HG02642 (cell line): ENCODE results near the gene PTPRD.

ENCODE experiments used
- ATAC-seq: cut with Tn5 transposase; IDR thresholded peaks from one replicate; pipeline ENCODE4 v1.9.1; 2021; ENCODE audit warnings: mild to moderate bottlenecking; ENCODE audit not compliant: unreplicated experiment, poor library complexity

The PTPRD gene

DNA sequence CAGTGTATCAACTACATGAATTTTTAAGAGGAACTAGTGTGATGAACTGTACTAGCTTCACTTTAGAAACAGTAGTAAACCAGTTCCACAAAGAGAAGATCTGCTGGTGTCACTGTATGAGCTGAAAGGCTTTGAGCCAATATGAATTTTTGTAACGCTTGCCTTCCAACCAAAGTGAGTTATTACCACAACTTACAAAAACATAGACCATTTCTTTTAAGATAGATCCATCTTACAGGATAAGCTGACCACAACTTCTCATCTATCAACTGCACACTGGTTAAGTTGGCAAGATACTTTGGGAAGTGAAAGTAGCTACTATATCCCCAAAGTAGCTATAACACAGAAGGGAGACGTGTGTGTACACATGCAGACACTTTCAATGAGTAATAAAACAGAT, 1963.6 kb downstream of the PTPRD start:
- no peak for ATAC-seq

DNA sequence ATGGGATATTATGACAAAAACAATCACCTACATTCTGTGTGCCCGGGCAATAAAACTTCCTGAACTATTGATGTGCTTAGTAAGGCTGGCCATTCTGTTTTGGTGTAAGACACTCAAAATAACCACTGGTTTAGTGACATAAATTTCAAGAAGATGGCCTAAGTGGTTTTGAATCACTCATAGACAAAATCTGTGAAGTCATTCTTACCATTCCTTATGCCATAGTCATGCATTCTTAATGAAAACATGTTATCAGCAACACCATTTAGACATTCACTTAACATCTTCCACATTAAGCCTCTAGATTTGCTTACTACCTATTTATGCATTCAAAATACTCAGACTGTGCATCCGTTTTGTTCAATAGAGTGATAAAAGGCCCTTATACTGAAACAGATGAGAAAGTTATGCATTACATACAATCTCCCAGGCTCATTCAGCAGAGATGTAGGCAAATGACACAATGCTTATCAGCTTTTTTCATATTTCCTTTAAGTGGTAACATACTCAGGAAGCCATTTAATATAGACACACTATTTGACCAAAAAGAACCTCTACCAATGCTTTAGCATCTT, 1964.4 kb downstream of the PTPRD start:
- ATAC-seq: no peak

DNA sequence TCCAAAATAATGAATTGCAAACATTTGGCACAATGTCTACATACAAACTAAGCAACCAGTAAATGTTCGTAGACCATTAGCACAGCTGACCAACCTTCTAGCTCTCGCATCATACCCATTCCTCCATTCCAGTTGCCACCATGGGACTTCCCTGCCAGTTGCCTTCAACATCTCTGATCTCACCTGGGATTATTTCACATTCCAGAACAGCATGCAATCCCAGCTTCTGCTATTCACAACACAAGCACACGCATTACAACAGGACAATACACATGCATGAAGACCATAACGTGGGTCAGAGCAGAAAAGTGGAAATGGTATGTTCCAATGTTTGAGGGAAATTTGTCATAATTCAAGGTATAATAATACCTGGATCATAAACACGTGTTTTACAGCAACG, 1965.0 kb downstream of the PTPRD start:
- no peak for ATAC-seq

DNA sequence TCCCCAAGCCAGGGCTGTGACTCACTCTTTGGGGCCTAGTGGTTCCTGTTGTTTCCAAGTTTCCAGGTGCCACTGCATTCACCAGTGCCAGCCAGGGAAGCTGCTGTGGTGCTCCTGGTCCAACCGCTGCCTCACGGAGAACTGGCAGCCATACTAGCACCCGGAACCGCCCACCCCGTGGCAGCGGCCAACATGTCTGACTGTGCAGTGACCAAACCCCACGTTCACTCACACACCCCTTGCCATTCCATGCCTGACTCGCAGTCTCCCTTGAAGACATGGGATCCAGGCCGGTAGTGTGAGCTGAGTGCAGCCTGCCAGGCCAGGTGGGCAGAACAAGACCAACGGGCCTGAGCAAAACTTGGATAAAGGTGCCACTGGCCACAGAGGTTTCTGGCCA, 1968.2 kb downstream of the PTPRD start:
- ATAC-seq: no peak

DNA sequence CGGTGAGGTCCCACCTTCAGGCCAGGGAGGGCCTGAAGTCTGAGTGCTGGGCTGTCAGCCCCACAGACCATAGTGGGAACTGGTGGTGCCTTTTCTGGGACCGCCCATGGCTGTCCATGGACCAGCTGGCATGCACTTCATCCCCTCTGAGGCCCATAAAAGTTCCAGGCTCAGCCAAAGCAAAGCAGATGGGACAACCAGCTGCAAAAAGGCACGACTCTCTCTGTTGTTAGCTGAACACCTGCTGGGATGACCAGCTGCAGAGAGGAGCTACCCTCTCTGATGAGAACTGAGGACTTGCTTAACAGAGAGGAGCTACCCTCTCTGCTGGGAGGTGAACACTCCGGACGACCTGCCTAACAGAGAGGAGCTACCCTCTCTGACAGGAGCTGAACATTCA, 1968.9 kb downstream of the PTPRD start:
- no peak for ATAC-seq

DNA sequence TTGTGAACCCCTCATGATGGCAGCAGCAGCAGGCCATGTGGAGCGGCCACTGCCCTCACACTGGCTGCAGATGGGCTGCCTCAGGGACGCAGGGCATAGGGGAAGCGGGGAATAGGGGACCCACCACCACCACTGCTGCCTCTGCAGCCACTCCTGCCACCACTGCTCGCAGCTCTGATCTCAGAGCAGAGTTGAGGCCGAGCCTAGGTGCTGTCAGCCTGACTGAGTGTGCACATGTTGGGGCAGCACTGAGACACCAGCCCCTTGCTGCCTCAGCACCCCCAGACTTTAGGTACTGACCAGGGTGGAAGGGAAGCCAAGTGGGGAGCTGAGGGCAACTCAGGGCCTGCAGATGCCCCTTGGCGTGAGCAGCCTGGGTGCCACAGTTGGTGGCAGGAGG, 1969.3 kb downstream of the PTPRD start:
- no peak for ATAC-seq

DNA sequence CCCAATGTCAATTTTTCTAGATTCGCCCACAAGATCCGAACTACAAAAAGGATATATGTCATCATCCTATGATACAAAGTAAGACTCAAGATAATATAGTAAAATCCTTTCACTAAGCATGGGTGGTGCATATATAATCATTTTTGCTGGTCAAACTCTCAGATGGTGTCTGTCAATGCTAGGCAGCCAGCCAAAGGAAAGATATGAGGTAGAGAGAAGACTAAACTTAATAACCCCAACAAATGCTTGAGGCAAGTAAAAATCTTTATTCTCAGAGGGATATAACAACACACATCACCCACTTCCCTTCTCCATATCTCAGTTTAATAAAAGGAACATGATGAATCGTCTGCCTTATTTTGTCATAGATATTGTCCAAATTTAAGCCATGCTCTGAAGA, 1972.0 kb downstream of the PTPRD start:
- ATAC-seq: no peak

DNA sequence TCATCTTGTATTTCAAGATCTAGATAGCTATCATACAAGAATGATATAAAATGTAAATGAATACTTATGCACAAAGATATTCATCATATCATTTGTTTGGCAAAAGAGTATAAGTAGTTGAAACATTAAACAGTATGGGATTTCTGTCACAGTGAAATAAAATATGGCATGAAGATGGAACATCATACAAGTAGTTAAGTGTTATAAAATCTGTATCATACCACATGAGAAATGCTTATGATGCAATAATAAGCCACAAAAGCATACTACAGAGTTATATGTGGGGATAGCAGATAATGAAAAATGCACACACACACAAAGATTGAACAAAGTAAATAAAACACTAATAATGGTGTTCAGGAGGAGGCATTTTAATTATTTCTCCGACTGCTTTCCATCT, 1975.2 kb downstream of the PTPRD start:
- ATAC-seq: no peak

DNA sequence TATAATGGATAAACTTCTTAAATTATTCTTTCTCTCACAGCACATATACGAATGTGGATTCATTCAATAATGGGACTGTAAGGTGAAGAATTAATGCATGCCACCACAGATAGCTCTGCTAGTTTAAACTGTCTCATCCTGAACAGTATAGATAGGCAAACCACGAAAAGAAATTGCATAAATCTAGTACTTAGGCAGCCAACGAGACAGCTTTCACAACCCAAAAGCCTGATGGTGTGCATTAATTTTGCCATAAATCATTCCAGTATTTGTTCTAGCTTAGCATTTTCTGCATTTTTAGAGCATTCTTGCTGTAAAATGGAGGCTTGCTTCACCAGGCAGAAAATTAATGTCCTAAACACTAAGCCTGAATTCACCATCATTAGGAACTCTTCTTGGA, 1979.0 kb downstream of the PTPRD start:
- ATAC-seq: no peak

DNA sequence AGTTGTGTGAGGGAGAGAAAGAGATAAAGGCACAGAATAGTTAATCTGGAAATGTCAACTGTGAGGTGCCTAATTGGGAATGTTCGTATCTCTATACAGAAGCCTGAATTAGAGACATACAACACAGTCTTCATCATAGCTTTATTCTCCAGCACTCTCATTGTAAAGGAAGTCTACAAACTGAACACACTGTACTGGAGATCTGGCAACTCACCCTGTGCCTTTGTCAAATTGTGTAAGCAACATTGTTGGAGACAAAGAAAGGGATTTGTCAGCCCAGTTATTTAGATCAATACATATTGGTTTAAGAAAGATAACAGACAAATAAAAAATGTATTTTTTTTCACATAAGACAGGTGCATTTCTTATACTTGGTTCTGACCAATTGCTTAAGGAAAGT, 1980.3 kb downstream of the PTPRD start:
- no peak for ATAC-seq

DNA sequence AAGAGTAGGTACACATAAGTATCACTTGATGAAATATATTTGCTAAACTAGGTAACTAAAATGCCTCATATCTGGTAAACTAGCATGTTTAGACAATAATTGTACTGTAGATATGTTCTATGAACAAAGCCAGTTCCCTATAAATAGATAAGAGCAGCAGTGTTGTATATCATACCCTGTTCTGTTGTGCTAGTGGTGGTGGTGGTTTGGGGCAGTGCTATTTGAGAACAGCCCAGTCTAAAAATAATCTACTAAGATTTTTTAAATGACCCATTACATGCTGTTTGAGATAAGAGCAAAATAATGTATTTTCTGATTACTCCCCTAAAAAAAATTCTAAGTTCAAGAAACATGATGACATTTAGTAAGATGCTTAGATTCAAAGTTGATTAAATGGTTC, 1984.0 kb downstream of the PTPRD start:
- ATAC-seq: no peak

DNA sequence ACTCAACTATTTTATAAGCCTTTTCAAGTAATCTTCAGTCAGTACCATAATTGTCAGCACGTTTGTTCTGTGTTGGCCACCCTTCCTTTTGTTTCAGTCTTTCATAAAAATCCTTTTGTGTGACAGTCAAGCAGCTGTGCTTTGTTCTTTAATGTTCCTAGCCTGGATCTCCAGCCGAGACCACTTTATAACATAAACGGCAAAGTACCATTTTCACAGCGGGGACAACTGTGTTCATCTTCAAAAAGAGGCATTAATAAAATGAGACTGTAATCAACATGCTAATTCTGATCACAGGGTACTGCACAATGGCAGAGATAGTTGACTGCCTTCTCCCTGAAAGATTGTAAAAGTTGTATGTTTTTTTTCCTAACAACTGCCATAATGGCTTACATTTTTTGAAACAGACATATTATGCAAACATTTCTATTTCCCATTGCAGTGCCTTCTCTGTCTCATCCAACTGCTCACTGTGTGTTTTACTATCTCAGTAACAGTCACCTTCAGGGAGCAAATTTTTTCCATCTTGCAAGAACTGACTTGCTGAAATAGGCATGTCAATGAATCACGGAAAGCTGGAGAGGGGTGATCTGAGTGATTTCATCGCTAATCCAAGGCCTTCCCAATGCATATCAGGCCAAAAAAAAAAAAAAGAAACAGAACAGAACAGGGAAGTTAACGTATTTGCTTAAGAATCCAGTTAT, 1984.7 kb downstream of the PTPRD start:
- ATAC-seq: no peak

DNA sequence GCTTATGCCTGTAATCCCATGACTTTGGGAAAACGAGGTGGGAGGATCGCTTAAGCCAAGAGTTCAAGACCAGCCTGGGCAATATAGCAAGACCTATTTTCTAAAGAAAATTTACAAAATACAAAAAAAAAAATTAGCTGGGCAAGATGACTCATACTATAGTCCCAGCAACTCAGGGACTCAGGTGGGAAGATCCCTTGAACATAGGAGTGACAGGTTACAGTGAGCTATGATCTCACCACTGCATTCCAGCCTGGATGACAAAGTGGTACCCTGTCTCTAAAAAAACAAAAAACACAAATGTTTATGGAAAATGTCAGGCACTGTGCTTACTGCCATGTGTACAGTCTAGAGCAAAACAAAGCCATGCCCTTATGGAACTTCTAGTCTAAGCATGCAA, 1989.9 kb downstream of the PTPRD start:
- no peak for ATAC-seq

DNA sequence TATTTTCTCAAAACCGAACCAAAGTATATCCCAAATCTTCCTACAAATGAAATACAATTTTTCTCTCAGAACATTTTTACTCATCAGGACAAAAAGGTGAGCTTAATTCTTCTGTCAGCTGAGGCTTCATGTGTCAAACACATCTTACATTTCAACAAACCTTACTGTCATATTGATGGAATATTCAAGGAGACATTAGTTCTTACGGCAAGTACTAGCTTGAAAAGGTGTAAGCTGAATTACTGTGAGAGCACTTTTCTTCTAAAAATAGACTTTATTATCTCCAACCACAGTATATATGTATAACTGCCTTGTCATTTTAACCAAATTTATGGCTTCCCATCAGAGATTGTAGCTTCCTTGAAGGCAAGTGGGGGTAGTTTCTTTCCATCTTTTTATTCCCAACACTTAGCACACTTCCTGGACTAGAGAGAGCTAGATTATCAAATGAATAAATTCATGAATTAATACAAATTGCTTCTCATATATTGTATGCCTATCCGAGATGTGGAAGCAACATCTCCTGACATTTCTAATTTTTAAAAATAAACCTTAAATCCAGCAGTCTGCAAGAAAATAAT, 1990.5 kb downstream of the PTPRD start:
- no peak for ATAC-seq

DNA sequence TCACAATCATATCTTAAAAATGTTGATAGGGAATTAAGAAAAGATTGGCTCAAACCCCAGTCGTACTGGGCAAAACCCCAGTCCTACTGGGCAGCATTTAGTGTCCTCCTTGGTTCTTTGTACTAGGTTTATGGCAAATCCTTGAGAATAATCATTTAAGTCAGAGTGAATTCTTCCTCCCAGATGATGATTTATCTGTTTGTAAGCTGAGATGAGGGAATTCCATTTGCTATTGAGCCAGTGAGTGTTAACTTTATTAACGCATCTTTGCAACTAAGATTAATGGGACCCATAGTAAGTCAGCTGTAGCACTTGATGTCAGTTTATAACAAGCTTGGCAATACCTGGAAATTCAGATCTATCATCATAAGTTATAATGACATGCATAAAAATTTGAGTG, 1991.4 kb downstream of the PTPRD start:
- no peak for ATAC-seq

DNA sequence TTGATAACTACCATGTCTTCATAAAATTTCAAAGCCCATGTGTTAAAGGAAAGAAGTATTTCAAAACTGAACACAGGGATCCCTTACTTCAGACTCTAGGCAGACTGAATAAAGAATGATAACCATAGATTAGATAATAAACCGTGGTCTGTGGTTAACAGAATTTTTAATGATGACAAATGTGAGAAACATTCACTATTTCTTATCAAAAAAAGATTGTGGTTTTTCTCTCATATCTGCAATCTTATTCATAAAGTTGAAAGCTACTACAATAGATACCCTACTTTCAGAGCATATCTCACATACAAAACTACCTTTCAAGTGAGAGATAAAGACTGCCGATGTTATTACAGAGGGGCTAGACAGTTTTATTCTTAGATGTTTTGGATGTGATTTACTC, 1996.4 kb downstream of the PTPRD start:
- ATAC-seq: no peak

DNA sequence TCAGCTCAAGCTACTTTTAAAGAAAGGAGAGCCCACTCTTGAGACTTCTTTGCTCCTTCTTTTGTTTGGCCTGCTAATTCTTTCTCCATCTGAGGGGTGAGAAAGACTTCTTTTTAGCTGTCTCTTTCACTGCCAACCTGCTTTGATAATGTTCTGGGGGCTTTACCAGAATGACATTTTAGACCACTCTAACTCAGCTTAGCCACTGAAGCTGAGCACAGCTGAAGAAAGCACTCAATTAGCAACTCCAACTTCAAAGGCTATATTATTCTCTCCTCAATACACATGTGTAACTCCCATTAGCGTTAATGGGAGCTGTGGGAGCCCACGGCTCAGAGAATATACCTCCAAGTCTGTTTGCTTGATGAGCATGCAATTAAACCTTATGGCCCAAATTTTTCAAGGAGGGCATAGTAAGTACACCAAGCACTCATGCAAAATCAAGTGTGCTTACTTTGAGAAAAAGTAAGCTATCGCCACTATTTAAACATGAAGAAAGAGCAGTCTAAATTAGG, 1997.8 kb downstream of the PTPRD start:
- no peak for ATAC-seq

DNA sequence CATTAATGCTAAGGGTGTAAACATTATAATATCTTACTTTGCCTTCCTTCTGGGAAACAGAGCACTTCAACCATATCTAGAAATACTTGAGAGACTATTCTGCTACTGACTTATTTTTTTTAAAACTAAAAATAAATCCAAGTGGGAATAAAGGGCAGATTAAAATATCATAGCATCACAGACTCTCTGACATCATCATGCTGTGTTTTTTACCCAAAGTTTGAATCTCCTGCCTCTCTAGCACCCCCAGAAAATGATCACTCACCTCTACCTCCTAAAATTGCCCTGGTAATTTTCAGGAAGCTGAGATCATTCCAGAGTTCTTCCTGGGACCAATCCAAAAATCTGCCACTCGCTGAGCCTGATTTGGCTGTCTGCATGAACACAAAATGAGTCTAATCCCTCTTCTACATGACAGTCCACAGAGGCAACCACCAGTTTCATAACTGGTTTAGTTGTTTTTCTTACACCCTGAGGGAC, 1999.4 kb downstream of the PTPRD start:
- ATAC-seq: no peak

DNA sequence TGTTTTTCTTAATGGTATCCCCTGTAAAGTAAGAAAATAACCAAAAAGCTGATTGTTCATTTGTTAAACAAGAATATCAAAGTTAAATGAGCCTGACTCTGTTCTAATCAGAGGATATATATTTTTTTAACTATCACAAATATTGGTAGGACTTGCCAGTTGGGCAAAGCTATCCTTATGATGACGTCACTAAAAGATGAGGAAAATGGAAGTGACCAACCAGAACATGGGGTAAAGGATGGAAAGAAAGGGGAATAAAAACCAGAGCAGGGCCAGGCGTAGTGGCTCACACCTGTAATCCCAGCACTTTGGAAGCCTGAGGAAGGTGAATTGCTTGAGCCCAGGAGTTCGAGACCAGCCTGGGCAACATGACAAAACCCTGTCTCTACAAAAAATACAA, 2001.6 kb downstream of the PTPRD start:
- ATAC-seq: no peak

DNA sequence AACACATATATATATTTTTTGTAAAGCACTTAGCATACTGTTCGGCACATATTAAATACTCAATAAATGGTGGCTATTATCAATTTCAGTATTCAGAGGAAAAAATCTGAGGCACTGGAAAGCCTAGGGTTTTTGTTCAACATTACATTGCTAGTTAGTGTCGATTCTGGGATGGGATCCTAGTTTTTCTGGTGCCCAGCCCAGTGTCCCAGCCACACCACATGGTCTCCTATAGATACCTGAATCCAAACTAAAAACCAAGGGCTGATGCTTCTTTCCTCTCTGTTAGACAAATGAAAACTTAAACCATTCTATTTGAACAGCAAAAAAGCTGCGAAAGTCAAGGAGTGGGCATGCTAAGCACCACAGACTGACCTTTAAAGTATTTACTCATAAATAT, 2002.5 kb downstream of the PTPRD start:
- no peak for ATAC-seq

DNA sequence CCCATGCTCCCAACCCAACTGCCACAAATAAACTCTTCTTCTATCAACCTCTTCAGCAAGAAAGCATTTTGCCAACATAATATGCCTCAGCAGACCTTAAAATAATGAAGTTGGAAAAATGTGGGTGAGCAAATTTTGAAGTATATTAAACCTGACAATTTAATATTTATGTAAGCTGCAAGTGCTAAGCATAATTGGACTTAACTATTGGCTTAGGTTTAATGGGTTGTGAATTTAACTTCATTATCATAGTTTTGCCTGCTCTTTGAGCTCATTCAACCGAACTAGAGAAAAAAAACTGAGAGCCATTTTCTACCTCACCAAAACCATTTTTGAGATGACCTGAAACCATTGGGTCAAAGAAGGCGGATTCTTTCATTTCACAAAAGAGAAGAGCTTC, 2007.7 kb downstream of the PTPRD start:
- no peak for ATAC-seq

DNA sequence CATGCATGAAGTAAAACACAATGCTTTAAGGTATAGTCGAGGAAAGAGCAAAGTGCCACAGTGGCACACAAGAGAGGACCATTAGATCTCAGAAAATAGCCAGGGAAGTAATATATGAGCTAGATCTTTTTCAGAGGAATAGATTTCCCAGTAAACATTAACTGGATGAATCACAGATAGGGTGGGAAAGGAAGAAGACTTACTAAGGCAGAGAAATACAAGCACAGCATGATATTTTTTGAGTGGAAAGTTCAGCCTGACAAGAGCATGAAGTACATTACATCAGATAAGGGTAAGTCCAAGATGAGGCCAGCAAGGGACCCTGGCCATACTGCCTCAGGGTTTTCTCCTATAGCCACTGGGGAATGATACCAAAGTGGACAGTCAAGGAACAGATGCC, 2008.6 kb downstream of the PTPRD start:
- no peak for ATAC-seq
